ENCODE data around the gene TNK1.
"Not testable (repeated sequence)": the region's sequence is repeated elsewhere in the genome, so short reads cannot be mapped to it uniquely, and the experiment has no call there.

TNK1 gene

GRCh38 chr17:7356072-7356549, 24.8 kb upstream of the TNK1 start:
- no peak overlapping the region for H3K27ac ChIP-seq (ENCODE audit: poor library complexity, severe bottlenecking)
- TF ChIP-seq, protein P1, sequence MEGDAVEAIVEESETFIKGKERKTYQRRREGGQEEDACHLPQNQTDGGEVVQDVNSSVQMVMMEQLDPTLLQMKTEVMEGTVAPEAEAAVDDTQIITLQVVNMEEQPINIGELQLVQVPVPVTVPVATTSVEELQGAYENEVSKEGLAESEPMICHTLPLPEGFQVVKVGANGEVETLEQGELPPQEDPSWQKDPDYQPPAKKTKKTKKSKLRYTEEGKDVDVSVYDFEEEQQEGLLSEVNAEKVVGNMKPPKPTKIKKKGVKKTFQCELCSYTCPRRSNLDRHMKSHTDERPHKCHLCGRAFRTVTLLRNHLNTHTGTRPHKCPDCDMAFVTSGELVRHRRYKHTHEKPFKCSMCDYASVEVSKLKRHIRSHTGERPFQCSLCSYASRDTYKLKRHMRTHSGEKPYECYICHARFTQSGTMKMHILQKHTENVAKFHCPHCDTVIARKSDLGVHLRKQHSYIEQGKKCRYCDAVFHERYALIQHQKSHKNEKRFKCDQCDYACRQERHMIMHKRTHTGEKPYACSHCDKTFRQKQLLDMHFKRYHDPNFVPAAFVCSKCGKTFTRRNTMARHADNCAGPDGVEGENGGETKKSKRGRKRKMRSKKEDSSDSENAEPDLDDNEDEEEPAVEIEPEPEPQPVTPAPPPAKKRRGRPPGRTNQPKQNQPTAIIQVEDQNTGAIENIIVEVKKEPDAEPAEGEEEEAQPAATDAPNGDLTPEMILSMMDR (IDR thresholded peaks at IDR 0.05; ENCODE audit: poor library complexity, severe bottlenecking) = peak; percentile 81
- H3K4me1 ChIP-seq (ENCODE audit: insufficient read depth, poor library complexity, severe bottlenecking) = peaks cover 15% of the 10 kb centered on the region
- no peaks in the 10 kb centered on the region for H3K9me3 ChIP-seq (ENCODE audit: severe bottlenecking)
- H3K27me3 ChIP-seq (ENCODE audit: insufficient read depth, poor library complexity, severe bottlenecking) = no peaks in the 10 kb centered on the region
- ATAC-seq (ENCODE audit: low read depth) = peak; percentile 9; the same call in 1 of the 3 replicates
- no peaks in the 10 kb centered on the region for H3K36me3 ChIP-seq (ENCODE audit: low read depth)
- no peak for DNase-seq (ENCODE audit: low spot score)
- H3K4me3 ChIP-seq (ENCODE audit: severe bottlenecking) = no peak overlapping the region

DNA sequence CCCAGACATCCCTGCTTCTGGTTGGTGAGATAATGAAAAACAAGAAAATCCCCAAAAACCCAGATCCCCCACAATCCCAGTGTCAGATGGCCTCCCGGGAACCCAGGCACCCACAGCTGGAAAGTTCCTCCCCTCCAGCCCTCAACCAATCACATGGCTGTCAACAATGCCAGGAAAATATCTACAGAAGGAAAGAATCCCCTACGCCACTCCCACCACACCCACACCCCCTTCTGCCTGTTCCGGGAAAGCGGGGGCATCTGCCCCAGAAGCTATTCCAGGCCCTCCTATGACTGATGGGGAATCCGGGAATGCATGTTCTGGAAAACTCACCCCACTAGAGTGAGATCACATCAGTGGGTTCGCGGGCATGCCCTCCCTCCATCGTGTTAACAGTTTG, 24.1 kb upstream of the TNK1 start:
- Histone ChIP-seq H3K9me3 (ENCODE audit: severe bottlenecking) (no peaks in the 10 kb centered on the region), H3K27me3 (ENCODE audit: insufficient read depth, poor library complexity, severe bottlenecking) (no peaks in the 10 kb centered on the region), H3K4me1 (ENCODE audit: insufficient read depth, poor library complexity, severe bottlenecking) (peaks cover 15% of the 10 kb centered on the region), H3K27ac (ENCODE audit: poor library complexity, severe bottlenecking) (no peak overlapping the region), H3K4me3 (ENCODE audit: severe bottlenecking) (no peak overlapping the region), H3K36me3 (ENCODE audit: low read depth) (no peaks in the 10 kb centered on the region)
- TF ChIP-seq, protein P1 (IDR thresholded peaks at IDR 0.05; ENCODE audit: poor library complexity, severe bottlenecking) = no peak
- DNase-seq (ENCODE audit: low spot score) (no peak), ATAC-seq (ENCODE audit: low read depth) (no peak)

DNA sequence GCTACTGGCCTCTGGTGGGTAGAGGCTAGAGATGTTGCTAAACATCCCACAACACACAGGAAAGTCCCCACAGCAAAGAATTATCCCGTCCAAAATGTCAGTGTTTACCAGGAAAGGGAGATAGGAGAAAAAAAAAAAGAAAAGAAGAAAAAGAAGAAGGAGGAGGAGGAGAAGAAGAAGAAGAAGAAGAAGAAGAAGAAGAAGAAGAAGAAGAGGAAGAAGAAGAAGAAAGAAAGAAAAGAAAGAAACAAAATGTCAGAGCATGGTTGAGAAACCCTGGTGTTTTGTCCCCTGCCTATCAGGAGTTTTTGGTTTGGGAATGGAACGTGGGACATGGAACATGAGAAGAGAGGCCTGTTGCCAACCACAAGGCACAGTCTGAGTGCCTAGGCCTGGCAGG, 23.5 kb upstream of the TNK1 start:
- ATAC-seq (ENCODE audit: low read depth) (no peak), DNase-seq (ENCODE audit: low spot score) (no peak)
- Histone ChIP-seq H3K4me1 (ENCODE audit: insufficient read depth, poor library complexity, severe bottlenecking) (peaks cover 15% of the 10 kb centered on the region), H3K4me3 (ENCODE audit: severe bottlenecking) (no peak overlapping the region), H3K36me3 (ENCODE audit: low read depth) (no peaks in the 10 kb centered on the region), H3K9me3 (ENCODE audit: severe bottlenecking) (no peaks in the 10 kb centered on the region), H3K27ac (ENCODE audit: poor library complexity, severe bottlenecking) (no peak overlapping the region), H3K27me3 (ENCODE audit: insufficient read depth, poor library complexity, severe bottlenecking) (no peaks in the 10 kb centered on the region)
- TF ChIP-seq, protein P1 (IDR thresholded peaks at IDR 0.05; ENCODE audit: poor library complexity, severe bottlenecking) = no peak

GRCh38 chr17:7361906-7362305, 19.0 kb upstream of the TNK1 start:
- TF ChIP-seq, protein P1 (IDR thresholded peaks at IDR 0.05; ENCODE audit: poor library complexity, severe bottlenecking) = no peak

DNA sequence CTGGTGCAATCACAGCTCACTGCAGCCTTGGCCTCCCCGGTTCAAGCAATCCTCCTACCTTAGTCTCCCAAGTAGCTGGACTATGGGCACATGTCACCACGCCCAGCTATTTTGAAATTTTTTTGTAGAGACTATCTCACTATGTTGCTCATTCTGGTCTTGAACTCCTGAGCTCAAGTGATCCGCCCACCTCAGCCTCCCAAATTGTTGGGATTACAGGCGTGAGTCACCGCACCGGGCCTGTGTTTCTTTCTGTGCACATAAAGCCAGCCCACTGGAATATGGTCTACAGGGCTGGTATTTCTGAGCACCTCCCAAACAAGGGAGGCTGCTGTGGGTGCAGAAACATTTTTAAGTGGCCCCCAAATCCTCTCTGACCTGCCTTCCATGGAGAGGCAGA, 17.6 kb upstream of the TNK1 start:
- TF ChIP-seq, protein P1 (IDR thresholded peaks at IDR 0.05; ENCODE audit: poor library complexity, severe bottlenecking) = no peak
- ATAC-seq (ENCODE audit: low read depth) (peak; percentile 61), DNase-seq (ENCODE audit: low spot score) (no peak)
- H3K4me1 ChIP-seq (ENCODE audit: insufficient read depth, poor library complexity, severe bottlenecking) = no peaks in the 10 kb centered on the region
- H3K36me3 ChIP-seq (ENCODE audit: low read depth) = no peaks in the 10 kb centered on the region
- H3K27ac ChIP-seq (ENCODE audit: poor library complexity, severe bottlenecking) = no peak overlapping the region
- H3K4me3 ChIP-seq (ENCODE audit: severe bottlenecking) = no peak overlapping the region
- no peaks in the 10 kb centered on the region for H3K27me3 ChIP-seq (ENCODE audit: insufficient read depth, poor library complexity, severe bottlenecking)
- H3K9me3 ChIP-seq (ENCODE audit: severe bottlenecking) = no peaks in the 10 kb centered on the region

More at GRCh38 chr17:7361906-7362305, 19.0 kb upstream of the TNK1 start:
- DNase-seq (ENCODE audit: low spot score) = no peak
- H3K36me3 ChIP-seq (ENCODE audit: low read depth) = no peaks in the 10 kb centered on the region
- H3K9me3 ChIP-seq (ENCODE audit: severe bottlenecking) = no peaks in the 10 kb centered on the region
- no peaks in the 10 kb centered on the region for H3K27me3 ChIP-seq (ENCODE audit: insufficient read depth, poor library complexity, severe bottlenecking)
- peak; percentile 58 for ATAC-seq (ENCODE audit: low read depth)
- H3K4me1 ChIP-seq (ENCODE audit: insufficient read depth, poor library complexity, severe bottlenecking) = no peaks in the 10 kb centered on the region
- no peak overlapping the region for H3K4me3 ChIP-seq (ENCODE audit: severe bottlenecking)
- H3K27ac ChIP-seq (ENCODE audit: poor library complexity, severe bottlenecking) = no peak overlapping the region

GRCh38 chr17:7365963-7366362, 14.9 kb upstream of the TNK1 start:
- H3K4me3 ChIP-seq (ENCODE audit: severe bottlenecking); H3K36me3 ChIP-seq (ENCODE audit: low read depth); DNase-seq (ENCODE audit: low spot score); H3K27me3 ChIP-seq (ENCODE audit: insufficient read depth, poor library complexity, severe bottlenecking); H3K4me1 ChIP-seq (ENCODE audit: insufficient read depth, poor library complexity, severe bottlenecking); ATAC-seq (ENCODE audit: low read depth); H3K9me3 ChIP-seq (ENCODE audit: severe bottlenecking); H3K27ac ChIP-seq (ENCODE audit: poor library complexity, severe bottlenecking): not testable (repeated sequence)

All from RWPE2 (cell line).